Measurements from ENCODE around the gene CDC5L. TPM values are rescaled to one million over a fixed set of nuclear protein-coding genes. Genes with fewer than 3 reads are reported as not detected.
"Not testable (repeated sequence)": the region's sequence is repeated elsewhere in the genome, so short reads cannot be mapped to it uniquely, and the experiment has no call there.

Gene CDC5L
- total RNA-seq, 1 donor from 2014 or later, result 30.4 TPM

DNA sequence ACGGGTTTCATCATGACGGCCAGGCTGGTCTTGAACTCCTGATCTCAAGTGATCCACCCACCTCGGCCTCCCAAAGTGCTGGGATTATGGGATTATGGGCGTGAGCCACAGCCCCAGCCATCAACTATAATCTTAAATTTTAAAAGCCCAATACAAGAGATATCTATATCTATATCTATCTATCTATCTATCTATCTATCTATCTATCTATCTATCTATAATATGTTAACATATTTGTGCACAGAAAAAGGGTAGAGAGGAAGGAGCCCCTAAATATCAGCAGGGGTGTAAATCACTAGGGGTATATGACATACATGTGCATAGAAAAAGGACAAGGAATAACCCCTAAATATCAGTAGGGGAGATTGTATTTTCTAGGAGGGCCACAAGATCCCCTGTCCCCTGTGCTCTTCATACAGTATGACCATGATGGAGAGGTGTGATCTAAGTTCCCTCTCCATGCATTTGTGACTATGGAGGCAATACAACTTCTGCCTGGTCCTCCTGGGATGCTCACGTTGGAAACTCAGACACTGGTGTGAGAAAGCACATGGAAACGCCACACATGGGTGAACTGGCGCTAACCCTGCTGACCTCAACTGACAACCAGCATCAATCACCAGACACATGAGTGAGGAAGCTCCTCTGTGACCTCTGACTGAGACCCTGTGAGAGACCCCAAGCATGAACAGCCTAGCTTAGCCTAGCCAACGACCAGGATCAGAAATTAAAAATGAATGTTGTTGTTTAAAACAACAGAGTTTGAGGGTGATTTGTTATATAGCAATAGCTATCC lies 46.2 kb upstream of the CDC5L start:
- peaks cover 1% of the 10 kb centered on the region for H3K4me1 Mint-ChIP-seq (ENCODE audit: low read depth)
- H3K4me3 Mint-ChIP-seq (ENCODE audit: low read depth), result no peak overlapping the region
- TF ChIP-seq, protein P1, sequence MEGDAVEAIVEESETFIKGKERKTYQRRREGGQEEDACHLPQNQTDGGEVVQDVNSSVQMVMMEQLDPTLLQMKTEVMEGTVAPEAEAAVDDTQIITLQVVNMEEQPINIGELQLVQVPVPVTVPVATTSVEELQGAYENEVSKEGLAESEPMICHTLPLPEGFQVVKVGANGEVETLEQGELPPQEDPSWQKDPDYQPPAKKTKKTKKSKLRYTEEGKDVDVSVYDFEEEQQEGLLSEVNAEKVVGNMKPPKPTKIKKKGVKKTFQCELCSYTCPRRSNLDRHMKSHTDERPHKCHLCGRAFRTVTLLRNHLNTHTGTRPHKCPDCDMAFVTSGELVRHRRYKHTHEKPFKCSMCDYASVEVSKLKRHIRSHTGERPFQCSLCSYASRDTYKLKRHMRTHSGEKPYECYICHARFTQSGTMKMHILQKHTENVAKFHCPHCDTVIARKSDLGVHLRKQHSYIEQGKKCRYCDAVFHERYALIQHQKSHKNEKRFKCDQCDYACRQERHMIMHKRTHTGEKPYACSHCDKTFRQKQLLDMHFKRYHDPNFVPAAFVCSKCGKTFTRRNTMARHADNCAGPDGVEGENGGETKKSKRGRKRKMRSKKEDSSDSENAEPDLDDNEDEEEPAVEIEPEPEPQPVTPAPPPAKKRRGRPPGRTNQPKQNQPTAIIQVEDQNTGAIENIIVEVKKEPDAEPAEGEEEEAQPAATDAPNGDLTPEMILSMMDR (IDR thresholded peaks at IDR 0.05; ENCODE audit: unreplicated experiment), result no peak
- H3K27me3 Mint-ChIP-seq, result peaks cover 45% of the 10 kb centered on the region
- H3K27ac Mint-ChIP-seq, result no peak overlapping the region
- DNase-seq (ENCODE audit: low spot score, unreplicated experiment), result no peak
- H3K36me3 Mint-ChIP-seq (ENCODE audit: insufficient read depth), result no peaks in the 10 kb centered on the region
- H3K9me3 Mint-ChIP-seq (ENCODE audit: low read depth), result no peaks in the 10 kb centered on the region

DNA sequence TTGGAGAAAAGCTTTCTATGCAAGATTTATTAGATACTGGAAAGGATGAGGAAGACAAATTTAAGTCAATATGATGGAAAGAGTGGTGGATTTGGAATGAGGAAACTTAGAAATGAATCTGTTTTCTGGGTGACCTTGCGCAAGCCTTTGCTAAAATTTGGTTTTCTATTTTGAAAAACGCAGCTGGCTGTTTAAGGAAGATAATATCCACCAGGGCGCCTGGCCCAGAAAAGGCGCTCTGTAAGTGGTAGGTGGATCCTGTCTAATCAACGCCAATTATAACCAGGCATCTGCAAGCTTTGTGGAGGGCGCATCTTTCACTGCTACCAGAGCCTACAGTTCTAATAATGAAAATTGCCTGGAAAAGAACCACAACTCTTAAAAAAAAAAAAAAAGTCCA lies 45.5 kb upstream of the CDC5L start:
- Mint-ChIP-seq H3K36me3 (ENCODE audit: insufficient read depth) (no peaks in the 10 kb centered on the region), H3K4me1 (ENCODE audit: low read depth) (peaks cover 1% of the 10 kb centered on the region), H3K27me3 (peaks cover 37% of the 10 kb centered on the region), H3K4me3 (ENCODE audit: low read depth) (no peak overlapping the region), H3K9me3 (ENCODE audit: low read depth) (no peaks in the 10 kb centered on the region), H3K27ac (no peak overlapping the region)
- TF ChIP-seq, protein P1 (IDR thresholded peaks at IDR 0.05; ENCODE audit: unreplicated experiment), result no peak
- no peak for DNase-seq (ENCODE audit: low spot score, unreplicated experiment)

DNA sequence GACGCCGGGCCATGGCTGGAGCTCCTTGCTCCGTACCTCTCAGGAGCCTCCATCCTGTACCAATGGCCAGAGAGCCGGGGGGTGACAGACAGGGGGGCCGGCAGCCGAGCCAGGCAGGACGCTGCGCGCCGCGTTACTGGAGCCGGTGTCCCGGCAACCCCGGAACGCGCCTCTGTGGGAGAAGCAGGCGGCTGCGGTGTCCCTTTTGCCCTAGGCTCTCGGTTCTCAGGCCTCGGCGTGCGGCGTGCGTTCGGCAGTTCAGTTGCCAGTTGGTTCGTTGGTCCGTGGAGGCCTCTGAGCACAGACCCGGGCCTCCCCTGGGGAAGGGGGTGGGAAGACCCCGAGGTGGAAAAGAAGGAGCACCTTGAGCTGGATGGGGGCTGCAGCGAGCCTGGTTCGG lies 45.0 kb upstream of the CDC5L start, which contains the start of gene SPATS1:
SPATS1 (plus strand) TSS at position 162 of the 400 bp plus-strand sequence. CDS start 446 bp downstream, outside the sequence.
- H3K4me3 Mint-ChIP-seq (ENCODE audit: low read depth), result no peak within 1 kb of the TSS
- TF ChIP-seq, protein P1 (IDR thresholded peaks at IDR 0.05; ENCODE audit: unreplicated experiment), result no peak
- H3K9me3 Mint-ChIP-seq (ENCODE audit: low read depth), result no peaks in the 10 kb centered on the region
- peaks cover 1% of the 10 kb centered on the region for H3K4me1 Mint-ChIP-seq (ENCODE audit: low read depth)
- no peaks in the 10 kb centered on the region for H3K36me3 Mint-ChIP-seq (ENCODE audit: insufficient read depth)
- no peak within 1 kb of the TSS for H3K27ac Mint-ChIP-seq
- DNase-seq (ENCODE audit: low spot score, unreplicated experiment), result peak; percentile 16
- peaks cover 37% of the 10 kb centered on the region for H3K27me3 Mint-ChIP-seq

DNA sequence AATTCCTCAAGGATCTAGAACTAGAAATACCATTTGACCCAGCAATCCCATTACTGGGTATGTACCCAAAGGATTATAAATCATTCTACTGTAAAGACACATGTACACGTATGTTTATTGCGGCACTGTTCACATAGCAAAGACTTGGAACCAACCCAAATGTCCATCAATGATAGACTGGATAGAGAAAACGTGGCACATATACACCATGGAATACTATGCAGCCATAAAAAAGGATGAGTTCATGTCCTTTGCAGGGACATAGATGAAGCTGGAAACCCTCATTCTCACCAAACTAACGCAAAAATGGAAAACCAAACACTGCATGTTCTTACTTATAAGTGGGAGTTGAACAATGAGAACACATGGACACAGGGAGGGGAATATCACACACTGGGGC lies 40.7 kb upstream of the CDC5L start:
- H3K9me3 Mint-ChIP-seq (ENCODE audit: low read depth); H3K4me1 Mint-ChIP-seq (ENCODE audit: low read depth); DNase-seq (ENCODE audit: low spot score, unreplicated experiment); H3K4me3 Mint-ChIP-seq (ENCODE audit: low read depth); H3K27ac Mint-ChIP-seq; H3K36me3 Mint-ChIP-seq (ENCODE audit: insufficient read depth): not testable (repeated sequence)
- H3K27me3 Mint-ChIP-seq, result peaks cover 29% of the 10 kb centered on the region

DNA sequence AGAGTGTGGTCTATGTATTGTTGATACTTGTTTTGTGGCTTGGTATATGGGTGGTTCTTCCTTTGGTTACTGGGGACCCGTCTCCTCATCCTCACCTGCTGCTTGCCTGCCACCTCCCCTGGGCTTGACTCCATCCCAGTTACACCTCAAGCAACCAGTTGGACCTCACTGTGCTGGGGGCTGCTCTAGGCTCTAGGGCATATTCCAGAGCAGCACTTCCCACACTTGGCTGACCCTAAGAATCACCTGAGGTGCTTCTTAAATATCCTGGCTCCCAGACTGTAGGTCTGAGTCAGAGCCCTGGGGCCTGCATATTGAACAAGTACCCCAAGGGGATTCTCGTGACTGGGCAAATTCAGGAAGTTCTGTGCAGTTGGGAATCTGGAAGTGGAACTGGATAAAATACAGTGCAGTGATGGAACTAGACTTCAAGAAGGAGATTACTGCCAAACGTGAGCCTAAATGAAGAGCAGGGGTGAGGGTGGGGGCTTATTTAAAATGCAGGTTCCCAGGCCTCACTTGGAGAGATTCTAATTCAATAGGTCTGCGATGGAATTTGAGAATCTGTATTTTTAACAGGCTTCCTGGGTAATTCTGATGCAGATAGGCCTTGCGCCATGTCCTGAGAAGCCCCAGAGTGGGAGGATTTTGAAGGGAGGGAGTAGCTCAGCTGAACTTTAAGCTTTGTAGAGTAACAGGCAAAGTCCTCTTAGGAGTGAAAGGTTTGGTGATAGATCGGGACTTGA lies 37.4 kb upstream of the CDC5L start:
- Mint-ChIP-seq H3K9me3 (ENCODE audit: low read depth) (no peaks in the 10 kb centered on the region), H3K27ac (no peak overlapping the region), H3K4me3 (ENCODE audit: low read depth) (no peak overlapping the region), H3K36me3 (ENCODE audit: insufficient read depth) (no peaks in the 10 kb centered on the region), H3K4me1 (ENCODE audit: low read depth) (no peaks in the 10 kb centered on the region), H3K27me3 (peaks cover 5% of the 10 kb centered on the region)
- DNase-seq (ENCODE audit: low spot score, unreplicated experiment), result no peak
- TF ChIP-seq, protein P1 (IDR thresholded peaks at IDR 0.05; ENCODE audit: unreplicated experiment), result no peak

DNA sequence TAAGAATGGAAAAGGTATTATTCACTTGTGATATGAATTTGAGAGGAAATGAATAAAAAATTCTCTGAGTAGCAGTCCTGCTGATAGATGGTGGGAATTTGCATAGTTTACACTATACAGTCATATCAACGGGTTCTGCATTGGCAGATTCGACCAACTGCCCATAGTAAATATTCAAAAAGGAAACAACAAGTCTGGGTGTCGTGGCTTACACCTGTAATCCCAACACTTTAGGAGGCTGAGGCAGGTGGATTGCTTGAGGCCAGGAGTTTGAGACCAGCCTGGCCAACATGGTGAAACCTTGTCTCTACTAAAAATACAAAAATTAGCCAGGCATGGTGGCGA lies 36.9 kb upstream of the CDC5L start:
- not testable (repeated sequence) for DNase-seq (ENCODE audit: low spot score, unreplicated experiment); H3K27ac Mint-ChIP-seq; H3K27me3 Mint-ChIP-seq; H3K4me1 Mint-ChIP-seq (ENCODE audit: low read depth); H3K4me3 Mint-ChIP-seq (ENCODE audit: low read depth); H3K9me3 Mint-ChIP-seq (ENCODE audit: low read depth); H3K36me3 Mint-ChIP-seq (ENCODE audit: insufficient read depth)

Data from progenitor cell of endocrine pancreas (in vitro differentiated cells).